Non-pigmented ciliary epithelial cell (primary cell): ENCODE measurements around the gene AVEN.

Experiments
- DNase-seq: peaks from one replicate; pipeline ENCODE4 v3.0.0-alpha.2; 2010; ENCODE audit warnings: low read depth

AVEN gene

GRCh38 chr15:33913459-33913858 lies 125.5 kb downstream of the AVEN start:
- no peak for DNase-seq

- no peak for DNase-seq
These were observed 126.7 kb downstream of the AVEN start for GRCh38 chr15:33912326-33912725.

- no peak for DNase-seq
These were observed 128.3 kb downstream of the AVEN start for GRCh38 chr15:33910741-33911140.

GRCh38 chr15:33908406-33908805 lies 130.6 kb downstream of the AVEN start:
- DNase-seq: no peak

- DNase-seq: no peak
These were observed 131.7 kb downstream of the AVEN start for GRCh38 chr15:33907326-33907725.

GRCh38 chr15:33903661-33904060 lies 135.3 kb downstream of the AVEN start:
- no peak for DNase-seq

GRCh38 chr15:33902043-33902442 lies 137.0 kb downstream of the AVEN start:
- no peak for DNase-seq

- DNase-seq: no peak
These were observed 144.8 kb downstream of the AVEN start for GRCh38 chr15:33894193-33894592.

- DNase-seq: no peak
These were observed 150.8 kb downstream of the AVEN start for GRCh38 chr15:33888176-33888575.

- no peak for DNase-seq
These were observed 156.1 kb downstream of the AVEN start for GRCh38 chr15:33882921-33883320.

- DNase-seq: no peak
These were observed 164.8 kb downstream of the AVEN start for GRCh38 chr15:33874156-33874555.

GRCh38 chr15:33872416-33873106 lies 166.4 kb downstream of the AVEN start:
- DNase-seq: no peak

GRCh38 chr15:33871980-33872379 lies 167.0 kb downstream of the AVEN start:
- DNase-seq: no peak

- DNase-seq: no peak
These were observed 172.8 kb downstream of the AVEN start for GRCh38 chr15:33866101-33866737.

GRCh38 chr15:33865416-33865815 lies 173.6 kb downstream of the AVEN start:
- no peak for DNase-seq

GRCh38 chr15:33864360-33865075 lies 174.5 kb downstream of the AVEN start:
- no peak for DNase-seq

- DNase-seq: peak; percentile 37
These were observed 178.2 kb downstream of the AVEN start for GRCh38 chr15:33860754-33861153.

GRCh38 chr15:33859992-33860545 lies 178.9 kb downstream of the AVEN start:
- DNase-seq: no peak

- DNase-seq: no peak
These were observed 180.2 kb downstream of the AVEN start for GRCh38 chr15:33858836-33859235.

- no peak for DNase-seq
These were observed 181.3 kb downstream of the AVEN start for GRCh38 chr15:33857726-33858125.

- DNase-seq: peak; percentile 53
These were observed 186.4 kb downstream of the AVEN start for GRCh38 chr15:33852570-33852969.

GRCh38 chr15:33852094-33852493 lies 186.9 kb downstream of the AVEN start:
- DNase-seq: no peak

- no peak for DNase-seq
These were observed 187.9 kb downstream of the AVEN start for GRCh38 chr15:33851079-33851478.
